Measurements from ENCODE around the gene RC3H1.
A peak's percentile ranks its signal among the peaks of the same experiment; 100 is the strongest.

Gene RC3H1

GRCh38 chr1:173997791-173998190, 24.4 kb downstream of the RC3H1 start:
- CTCF ChIA-PET, result interaction anchor here (0.8 kb wide), 1 partner anchor 171 kb away, joined by 3 read pairs; no protein-coding TSS in a partner anchor
- POLR2A ChIA-PET, result no interaction called here

DNA sequence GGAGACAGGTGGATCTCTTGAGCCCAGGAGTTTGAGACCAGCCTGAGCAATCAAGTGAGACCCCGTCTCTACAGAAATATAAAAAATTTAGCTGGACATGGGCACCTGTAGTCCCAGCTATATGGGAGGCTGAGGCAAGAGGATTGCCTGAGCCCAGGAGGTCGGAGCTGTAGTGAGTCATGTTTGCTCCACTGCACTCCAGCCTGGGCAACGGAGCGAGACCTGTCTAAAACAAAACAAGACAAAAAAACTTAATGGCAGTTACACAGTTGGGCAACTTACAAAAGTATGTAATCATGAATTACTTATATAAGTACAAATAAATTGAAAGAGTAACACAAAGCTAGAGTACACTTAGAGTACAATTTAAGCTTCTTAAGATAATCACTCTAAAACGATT, 25.2 kb downstream of the RC3H1 start:
- Histone ChIP-seq H3K9me3 (ENCODE audit: control insufficient read depth, insufficient read depth, low read depth, low read length) (no peaks in the 10 kb centered on the region), H3K4me1 (ENCODE audit: control insufficient read depth, insufficient read depth, low read length) (no peaks in the 10 kb centered on the region), H3K27ac (ENCODE audit: extremely low read depth, low read depth, low read length) (no peak overlapping the region), H3K4me3 (ENCODE audit: low read depth, low read length) (no peak overlapping the region), H3K36me3 (ENCODE audit: control insufficient read depth in 2 of 2, insufficient read depth in 1 of 2, low read length in 2 of 2) (peaks cover 11 to 18% of the 10 kb centered on the region in 2 experiments; a peak in 2 of 3 replicates)
- TF ChIP-seq ZNF529 (tag by site-specific recombination; IDR thresholded peaks at IDR 0.05; ENCODE audit: insufficient replicate concordance), result no peak
- peak; percentile 26; the same call in 1 of the 2 replicates for TF ChIP-seq PRDM6 (tag by site-specific recombination; IDR thresholded peaks at IDR 0.05)
- ChIA-PET POLR2A (interaction anchor here (0.7 kb wide), 2 partner anchors 38 to 594 kb away, joined by 3 to 4 read pairs; no protein-coding TSS in a partner anchor), CTCF (no interaction called here)

More at GRCh38 chr1:173997791-173998190, 24.4 kb downstream of the RC3H1 start:
- no peak overlapping the region for H3K27ac ChIP-seq (ENCODE audit: extremely low read depth, low read depth, low read length)
- H3K4me3 ChIP-seq (ENCODE audit: low read depth, low read length), result no peak overlapping the region
- H3K4me1 ChIP-seq (ENCODE audit: control insufficient read depth, insufficient read depth, low read length), result no peaks in the 10 kb centered on the region
- TF ChIP-seq ZBTB8A (tag by site-specific recombination; IDR thresholded peaks at IDR 0.05) (no peak), ZNF148 (tag by site-specific recombination; IDR thresholded peaks at IDR 0.05; ENCODE audit: borderline replicate concordance) (no peak), ZNF610 (tag by site-specific recombination; IDR thresholded peaks at IDR 0.05; ENCODE audit: borderline replicate concordance) (no peak), ZNF473 (tag by site-specific recombination; IDR thresholded peaks at IDR 0.05) (no peak), ZNF175 (tag by site-specific recombination; IDR thresholded peaks at IDR 0.05) (no peak), SCRT2 (tag by site-specific recombination; IDR thresholded peaks at IDR 0.05) (no peak), HOXD13 (CRISPR knock-in tag; IDR thresholded peaks at IDR 0.05; ENCODE audit: borderline replicate concordance) (no peak), ZNF221 (tag by site-specific recombination; IDR thresholded peaks at IDR 0.05; ENCODE audit: borderline replicate concordance) (no peak), ZNF692 (tag by site-specific recombination; IDR thresholded peaks at IDR 0.05) (no peak), ZBTB17 (tag by site-specific recombination; IDR thresholded peaks at IDR 0.05) (no peak), ZFP3 (tag by site-specific recombination; IDR thresholded peaks at IDR 0.05; ENCODE audit: low read depth) (no peak), PRDM1 (tag by site-specific recombination; IDR thresholded peaks at IDR 0.05) (no peak), ZXDB (tag by site-specific recombination; IDR thresholded peaks at IDR 0.05) (no peak)
- TF ChIP-seq, protein P1, sequence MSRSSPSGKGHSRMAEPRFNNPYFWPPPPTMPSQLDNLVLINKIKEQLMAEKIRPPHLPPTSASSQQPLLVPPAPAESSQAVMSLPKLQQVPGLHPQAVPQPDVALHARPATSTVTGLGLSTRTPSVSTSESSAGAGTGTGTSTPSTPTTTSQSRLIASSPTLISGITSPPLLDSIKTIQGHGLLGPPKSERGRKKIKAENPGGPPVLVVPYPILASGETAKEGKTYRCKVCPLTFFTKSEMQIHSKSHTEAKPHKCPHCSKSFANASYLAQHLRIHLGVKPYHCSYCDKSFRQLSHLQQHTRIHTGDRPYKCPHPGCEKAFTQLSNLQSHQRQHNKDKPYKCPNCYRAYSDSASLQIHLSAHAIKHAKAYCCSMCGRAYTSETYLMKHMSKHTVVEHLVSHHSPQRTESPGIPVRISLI (tag by site-specific recombination; IDR thresholded peaks at IDR 0.05), result no peak
- TF ChIP-seq, protein P2, sequence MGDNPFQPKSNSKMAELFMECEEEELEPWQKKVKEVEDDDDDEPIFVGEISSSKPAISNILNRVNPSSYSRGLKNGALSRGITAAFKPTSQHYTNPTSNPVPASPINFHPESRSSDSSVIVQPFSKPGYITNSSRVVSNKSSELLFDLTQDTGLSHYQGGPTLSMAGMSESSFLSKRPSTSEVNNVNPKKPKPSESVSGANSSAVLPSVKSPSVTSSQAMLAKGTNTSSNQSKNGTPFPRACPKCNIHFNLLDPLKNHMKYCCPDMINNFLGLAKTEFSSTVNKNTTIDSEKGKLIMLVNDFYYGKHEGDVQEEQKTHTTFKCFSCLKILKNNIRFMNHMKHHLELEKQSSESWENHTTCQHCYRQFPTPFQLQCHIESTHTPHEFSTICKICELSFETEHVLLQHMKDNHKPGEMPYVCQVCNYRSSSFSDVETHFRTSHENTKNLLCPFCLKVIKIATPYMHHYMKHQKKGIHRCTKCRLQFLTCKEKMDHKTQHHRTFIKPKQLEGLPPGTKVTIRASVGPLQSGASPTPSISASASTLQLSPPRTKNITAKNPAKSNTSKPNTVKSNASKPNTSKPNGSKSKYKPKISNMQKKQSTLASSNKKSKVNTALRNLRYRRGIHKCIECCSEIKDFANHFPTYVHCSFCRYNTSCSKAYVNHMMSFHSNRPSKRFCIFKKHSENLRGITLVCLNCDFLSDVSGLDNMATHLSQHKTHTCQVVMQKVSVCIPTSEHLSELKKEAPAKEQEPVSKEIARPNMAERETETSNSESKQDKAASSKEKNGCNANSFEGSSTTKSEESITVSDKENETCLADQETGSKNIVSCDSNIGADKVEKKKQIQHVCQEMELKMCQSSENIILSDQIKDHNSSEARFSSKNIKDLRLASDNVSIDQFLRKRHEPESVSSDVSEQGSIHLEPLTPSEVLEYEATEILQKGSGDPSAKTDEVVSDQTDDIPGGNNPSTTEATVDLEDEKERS (tag by site-specific recombination; IDR thresholded peaks at IDR 0.05), result no peak
- H3K36me3 ChIP-seq (ENCODE audit: control insufficient read depth in 2 of 2, insufficient read depth in 1 of 2, low read length in 2 of 2), result peaks cover 4 to 10% of the 10 kb centered on the region in 2 experiments; a peak in 2 of 3 replicates
- no peaks in the 10 kb centered on the region for H3K9me3 ChIP-seq (ENCODE audit: control insufficient read depth, insufficient read depth, low read depth, low read length)
